Tibial nerve (tissue), 4 donors: Measurements from ENCODE around the gene KCNMA1. TPM values are rescaled to one million over a fixed set of nuclear protein-coding genes. Genes with fewer than 3 reads are reported as not detected.

Source experiments
- DNase-seq, 2 donors: peaks; one replicate each; pipeline ENCODE4 v3.0.0-alpha.2; 2019; ENCODE audit warnings: low spot score in 2 of 2
- H3K27ac ChIP-seq, 4 donors: fragments of 200-600 bp; sonication (generic) in 3 of 4; one replicate each; pipeline ENCODE4 v1.5.1; 2017 to 2019; ENCODE audit warnings: mild to moderate bottlenecking in 1 of 4
- H3K27me3 ChIP-seq, 2 donors: fragments of 200-600 bp; sonication (generic) in 1 of 2; one replicate each; pipeline versions ENCODE4 v1.5.1 to v1.6.0; 2017 to 2019
- H3K36me3 ChIP-seq, 3 donors: fragments of 200-600 bp; sonication (generic); one replicate each; pipeline ENCODE4 v1.5.1; 2018 to 2019
- H3K4me1 ChIP-seq, 4 donors: fragments of 200-600 bp; sonication (generic) in 3 of 4; one replicate each; pipeline ENCODE4 v1.5.1; 2017 to 2019
- H3K4me3 ChIP-seq, 4 donors: fragments of 200-600 bp; sonication (generic) in 3 of 4; one replicate each; pipeline ENCODE4 v1.5.1; 2017 to 2019; ENCODE audit warnings: mild to moderate bottlenecking in 1 of 4, moderate library complexity in 1 of 4
- H3K9me3 ChIP-seq, 4 donors: fragments of 200-600 bp; sonication (generic) in 3 of 4; one replicate each; pipeline ENCODE4 v1.5.1; 2017 to 2019
- EP300 ChIP-seq, 2 donors: sonication (generic); formaldehyde crosslinking; IDR thresholded peaks; one replicate each; pipeline ENCODE4 v1.6.1; 2017; ENCODE audit warnings: antibody characterized with exemption in 2 of 2, mild to moderate bottlenecking in 1 of 2
- POLR2A ChIP-seq, 2 donors: fragments of 450-650 bp; IDR thresholded peaks; one replicate each; pipeline ENCODE4 v1.6.1; 2017; ENCODE audit warnings: antibody characterized with exemption in 2 of 2, mild to moderate bottlenecking in 2 of 2, moderate library complexity in 2 of 2
- WGBS, 2 donors: methylation state at CpG; one replicate each; pipeline ENCODE4 v1.1.5; 2018; 5-methylcytosine and 5-hydroxymethylcytosine counted together
- total RNA-seq, 4 donors: library from RNA; depleted of rRNA; stranded (reverse); fragments of >200 nt; gene quantifications; one replicate each; pipeline ENCODE4 v1.1.0, GENCODE V29; 2016
- TF ChIP-seq, protein P1 (sequence below), 5 experiments: fragments of 200-600 bp in 3 of 5; fragments of 450-650 bp in 2 of 5; sonication (generic) in 3 of 5; IDR thresholded peaks; one replicate each; pipeline ENCODE4 v1.5.1; 2016 to 2019; ENCODE audit warnings: antibody characterized with exemption in 5 of 5, mild to moderate bottlenecking in 3 of 5, moderate library complexity in 2 of 5

Gene KCNMA1
- total RNA-seq, 4 donors from 2014 or later = 10.2 to 19.9 (median 13.7) TPM

DNA sequence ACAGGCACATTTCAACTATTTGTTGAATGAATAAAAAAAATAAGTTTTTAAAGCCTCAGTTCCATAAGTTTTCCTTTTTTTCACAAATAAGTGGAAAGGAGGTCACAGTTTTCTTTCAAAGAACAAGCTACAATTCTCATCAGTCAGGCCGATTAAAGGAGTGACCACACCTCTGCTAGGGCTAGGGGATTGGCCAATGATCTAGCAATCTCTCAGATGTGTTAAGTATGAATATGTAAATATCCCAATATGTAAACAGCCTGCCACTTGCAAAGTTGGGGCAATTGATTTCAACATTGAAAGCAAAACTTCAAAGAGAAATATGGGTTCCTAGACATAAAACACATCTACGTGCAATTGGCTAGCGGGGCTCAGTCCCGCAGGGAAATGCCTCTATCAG lies 614.9 kb downstream of the KCNMA1 start:
- no peak overlapping the region for H3K4me3 ChIP-seq
- WGBS, 2 donors = 90 to 96% methylated on average over 4 of the region's 4 CpGs
- no peak for TF ChIP-seq POLR2A (IDR thresholded peaks at IDR 0.05)
- TF ChIP-seq EP300 (IDR thresholded peaks at IDR 0.05) = no peak
- TF ChIP-seq, protein P1, sequence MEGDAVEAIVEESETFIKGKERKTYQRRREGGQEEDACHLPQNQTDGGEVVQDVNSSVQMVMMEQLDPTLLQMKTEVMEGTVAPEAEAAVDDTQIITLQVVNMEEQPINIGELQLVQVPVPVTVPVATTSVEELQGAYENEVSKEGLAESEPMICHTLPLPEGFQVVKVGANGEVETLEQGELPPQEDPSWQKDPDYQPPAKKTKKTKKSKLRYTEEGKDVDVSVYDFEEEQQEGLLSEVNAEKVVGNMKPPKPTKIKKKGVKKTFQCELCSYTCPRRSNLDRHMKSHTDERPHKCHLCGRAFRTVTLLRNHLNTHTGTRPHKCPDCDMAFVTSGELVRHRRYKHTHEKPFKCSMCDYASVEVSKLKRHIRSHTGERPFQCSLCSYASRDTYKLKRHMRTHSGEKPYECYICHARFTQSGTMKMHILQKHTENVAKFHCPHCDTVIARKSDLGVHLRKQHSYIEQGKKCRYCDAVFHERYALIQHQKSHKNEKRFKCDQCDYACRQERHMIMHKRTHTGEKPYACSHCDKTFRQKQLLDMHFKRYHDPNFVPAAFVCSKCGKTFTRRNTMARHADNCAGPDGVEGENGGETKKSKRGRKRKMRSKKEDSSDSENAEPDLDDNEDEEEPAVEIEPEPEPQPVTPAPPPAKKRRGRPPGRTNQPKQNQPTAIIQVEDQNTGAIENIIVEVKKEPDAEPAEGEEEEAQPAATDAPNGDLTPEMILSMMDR (IDR thresholded peaks at IDR 0.05) = no peak
- no peaks in the 10 kb centered on the region for H3K27me3 ChIP-seq
- H3K27ac ChIP-seq = no peak overlapping the region
- no peak for DNase-seq
- no peaks in the 10 kb centered on the region for H3K9me3 ChIP-seq
- peaks cover 0 to 12% (median 0%) of the 10 kb centered on the region in 4 donors for H3K4me1 ChIP-seq
- H3K36me3 ChIP-seq = no peaks in the 10 kb centered on the region

- WGBS, 2 donors = 60 to 68% methylated on average over 4 of the region's 4 CpGs
- Histone ChIP-seq H3K27ac (no peak overlapping the region), H3K36me3 (no peaks in the 10 kb centered on the region)
Observed at GRCh38 chr10:77021966-77022490, 615.6 kb downstream of the KCNMA1 start.

GRCh38 chr10:77020426-77021040 lies 617.1 kb downstream of the KCNMA1 start:
- Histone ChIP-seq H3K27ac (no peak overlapping the region), H3K4me1 (peaks cover 0 to 12% (median 0%) of the 10 kb centered on the region in 4 donors), H3K4me3 (no peak overlapping the region), H3K9me3 (no peaks in the 10 kb centered on the region), H3K27me3 (no peaks in the 10 kb centered on the region), H3K36me3 (no peaks in the 10 kb centered on the region)
- WGBS, 2 donors = 79 to 82% methylated on average over 4 of the region's 4 CpGs
- TF ChIP-seq, protein P1 (IDR thresholded peaks at IDR 0.05) = no peak
- TF ChIP-seq POLR2A (IDR thresholded peaks at IDR 0.05) (no peak), EP300 (IDR thresholded peaks at IDR 0.05) (no peak)
- no peak for DNase-seq

More at GRCh38 chr10:77021966-77022490, 615.6 kb downstream of the KCNMA1 start:
- DNase-seq = no peak
- no peak overlapping the region for H3K4me3 ChIP-seq
- H3K27me3 ChIP-seq = no peaks in the 10 kb centered on the region
- peaks cover 0 to 12% (median 0%) of the 10 kb centered on the region in 4 donors for H3K4me1 ChIP-seq
- H3K9me3 ChIP-seq = no peaks in the 10 kb centered on the region
- TF ChIP-seq, protein P1 (IDR thresholded peaks at IDR 0.05) = no peak
- TF ChIP-seq EP300 (IDR thresholded peaks at IDR 0.05) (no peak), POLR2A (IDR thresholded peaks at IDR 0.05) (no peak)

DNA sequence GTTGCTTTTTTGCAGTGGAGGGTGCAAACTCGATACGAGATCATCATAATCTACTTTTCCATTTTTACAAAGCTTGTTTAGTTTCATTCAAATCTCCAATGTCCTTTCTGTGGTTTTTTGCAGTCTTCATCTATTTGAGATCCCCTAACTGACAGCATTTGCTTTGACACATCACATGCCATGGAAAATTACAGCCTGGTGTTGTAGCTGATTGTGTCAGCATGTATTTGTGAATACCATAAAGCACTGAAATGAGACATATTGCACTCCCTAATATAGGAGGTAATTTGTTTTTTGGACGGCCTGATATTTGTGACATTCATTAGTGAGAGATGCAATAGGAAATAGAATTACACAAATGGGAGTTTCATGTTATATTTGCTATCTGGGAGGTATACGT lies 620.8 kb downstream of the KCNMA1 start:
- H3K4me3 ChIP-seq = no peak overlapping the region
- no peaks in the 10 kb centered on the region for H3K36me3 ChIP-seq
- H3K4me1 ChIP-seq = peaks cover 0 to 23% (median 8%) of the 10 kb centered on the region in 4 donors
- H3K27ac ChIP-seq = no peak overlapping the region
- TF ChIP-seq EP300 (IDR thresholded peaks at IDR 0.05) = no peak
- TF ChIP-seq, protein P1 (IDR thresholded peaks at IDR 0.05) = no peak
- H3K9me3 ChIP-seq = no peaks in the 10 kb centered on the region
- H3K27me3 ChIP-seq = no peaks in the 10 kb centered on the region
- no peak for DNase-seq
- WGBS, 2 donors = 80 to 85% methylated on average over 4 of the region's 4 CpGs

GRCh38 chr10:77016278-77016815 lies 621.3 kb downstream of the KCNMA1 start:
- Histone ChIP-seq H3K27me3 (no peaks in the 10 kb centered on the region), H3K9me3 (no peaks in the 10 kb centered on the region), H3K4me1 (peaks cover 0 to 23% (median 9%) of the 10 kb centered on the region in 4 donors), H3K4me3 (no peak overlapping the region), H3K27ac (no peak overlapping the region), H3K36me3 (no peaks in the 10 kb centered on the region)
- 83 to 87% methylated on average over 7 of the region's 7 CpGs for WGBS, 2 donors
- TF ChIP-seq POLR2A (IDR thresholded peaks at IDR 0.05) (no peak), EP300 (IDR thresholded peaks at IDR 0.05) (no peak)
- TF ChIP-seq, protein P1 (IDR thresholded peaks at IDR 0.05) = no peak
- DNase-seq = no peak
